Stomach (tissue), 9 donors: ENCODE results near the gene DNAJC4. TPM values are rescaled to one million over a fixed set of nuclear protein-coding genes. Genes with fewer than 3 reads are reported as not detected.

ENCODE experiments used
- DNase-seq, 2 donors: peaks; one replicate each; pipeline versions ENCODE4 v3.0.0 to v3.0.0-alpha.2; 2013 to 2019
- H3K27ac ChIP-seq, 5 donors: fragments of 200-600 bp in 4 of 5; sonication (generic) in 4 of 5; one replicate each; pipeline ENCODE4 v1.5.1; 2013 to 2019; ENCODE audit warnings: mild to moderate bottlenecking in 1 of 5, moderate library complexity in 1 of 5
- H3K27me3 ChIP-seq, 3 donors: fragments of 200-600 bp; sonication (generic); one replicate each; pipeline ENCODE4 v1.5.1; 2017 to 2019; ENCODE audit warnings: mixed run types in 1 of 3
- H3K36me3 ChIP-seq, 4 donors: fragments of 200-600 bp; sonication (generic); 1 replicate in 3 of 4; 2 replicates in 1 of 4; pipeline ENCODE4 v1.5.1; 2016 to 2019
- H3K4me1 ChIP-seq, 4 donors: fragments of 200-600 bp; sonication (generic); one replicate each; pipeline ENCODE4 v1.5.1; 2016 to 2019
- H3K4me3 ChIP-seq, 4 donors: fragments of 200-600 bp; sonication (generic) in 3 of 4; one replicate each; pipeline ENCODE4 v1.5.1; 2016 to 2019; ENCODE audit warnings: mild to moderate bottlenecking in 1 of 4
- H3K9me3 ChIP-seq, 4 donors: fragments of 200-600 bp; sonication (generic); one replicate each; pipeline ENCODE4 v1.5.1; 2016 to 2019
- CTCF ChIP-seq, 7 experiments: fragments of 450-650 bp in 4 of 7; fragments of 200-600 bp in 3 of 7; sonication (generic) in 3 of 7; IDR thresholded peaks; one replicate each; pipeline ENCODE4 v1.5.1; 2016 to 2019; ENCODE audit warnings: antibody characterized with exemption in 7 of 7, control low read depth in 2 of 7, mild to moderate bottlenecking in 1 of 7
- EP300 ChIP-seq: sonication (generic); formaldehyde crosslinking; IDR thresholded peaks from one replicate; pipeline ENCODE4 v1.6.1; 2017; ENCODE audit warnings: antibody characterized with exemption
- POLR2A ChIP-seq, 4 donors: fragments of 450-650 bp; IDR thresholded peaks; one replicate each; pipeline ENCODE4 v1.6.1; 2016; ENCODE audit warnings: antibody characterized with exemption in 4 of 4, control low read depth in 2 of 4, mild to moderate bottlenecking in 1 of 4, moderate library complexity in 1 of 4
- POLR2AphosphoS5 ChIP-seq, 3 donors: sonication (generic); formaldehyde crosslinking; IDR thresholded peaks; one replicate each; pipeline ENCODE4 v1.6.1; 2016; ENCODE audit warnings: antibody characterized with exemption in 3 of 3
- WGBS, 5 donors: extraction: QIAGEN DNeasy Blood & Tissue Kit in 3 of 5; methylation state at CpG; one replicate each; pipeline versions ENCODE4 v1.1.5 to v1.1.7; 2013 to 2018; 5-methylcytosine and 5-hydroxymethylcytosine counted together
- intact Hi-C: fragments of 100-400 bp; cut with DNase I; formaldehyde crosslinking; loops from one replicate; pipeline ENCODE4 v1.15.1; 2023; ENCODE audit warnings: low total_unique reads
- polyA plus RNA-seq, 3 donors: library from polyadenylated mRNA; stranded (reverse); fragments of 200-250 nt; gene quantifications; one replicate each; pipeline ENCODE4 v1.2.3, GENCODE V29; 2013
- total RNA-seq, 5 donors: library from RNA; depleted of rRNA; stranded (reverse); fragments of >200 nt; gene quantifications; one replicate each; pipeline versions ENCODE4 v1.1.0 to v1.2.3, GENCODE V29; 2014 to 2016
- donor health status: healthy with polysubstance abuse.
- donor health status: Bipolar disorder and iron deficiency.
- donor health status: healthy.

The DNAJC4 gene
- total and polyA plus RNA-seq, 8 donors, result 8.3 to 115 (median 42.8) TPM

- peaks cover 22 to 39% (median 32%) of the 10 kb centered on the region in 4 donors for H3K4me1 ChIP-seq
- DNase-seq, result no peak
- intact Hi-C loops, result no loop called here
- H3K9me3 ChIP-seq, result no peaks in the 10 kb centered on the region
- TF ChIP-seq EP300, result no peak
- no peak for TF ChIP-seq POLR2AphosphoS5 (IDR thresholded peaks at IDR 0.05)
- TF ChIP-seq CTCF (IDR thresholded peaks at IDR 0.05), result no peak
- no peak for TF ChIP-seq POLR2A (IDR thresholded peaks at IDR 0.05)
- WGBS, 5 donors, result 41 to 65% (median 57%) methylated on average over 5 of the region's 5 CpGs
- no peaks in the 10 kb centered on the region for H3K27me3 ChIP-seq
- peaks cover 35 to 44% (median 43%) of the 10 kb centered on the region in 4 donors for H3K36me3 ChIP-seq
- no peak overlapping the region for H3K27ac ChIP-seq
- no peak overlapping the region for H3K4me3 ChIP-seq
Observed at GRCh38 chr11:64253481-64253880, 23.1 kb downstream of the DNAJC4 start.

GRCh38 chr11:64254326-64254725 is 24.0 kb downstream of the DNAJC4 start:
- TF ChIP-seq POLR2A (IDR thresholded peaks at IDR 0.05) (no peak), EP300 (no peak), CTCF (IDR thresholded peaks at IDR 0.05) (no peak), POLR2AphosphoS5 (IDR thresholded peaks at IDR 0.05) (no peak)
- peaks cover 43 to 52% (median 51%) of the 10 kb centered on the region in 4 donors for H3K36me3 ChIP-seq
- H3K27me3 ChIP-seq, result no peaks in the 10 kb centered on the region
- H3K4me1 ChIP-seq, result peaks cover 22 to 39% (median 32%) of the 10 kb centered on the region in 4 donors
- H3K4me3 ChIP-seq, result no peak overlapping the region
- H3K9me3 ChIP-seq, result no peaks in the 10 kb centered on the region
- intact Hi-C loops, result no loop called here
- 85 to 92% (median 88%) methylated on average over 5 to 7 of the region's 7 CpGs for WGBS, 5 donors
- H3K27ac ChIP-seq, result no peak overlapping the region
- no peak for DNase-seq

- Histone ChIP-seq H3K4me1 (peaks cover 22 to 37% (median 31%) of the 10 kb centered on the region in 4 donors), H3K36me3 (peaks cover 44 to 64% (median 62%) of the 10 kb centered on the region in 4 donors), H3K27ac (no peak overlapping the region), H3K4me3 (no peak overlapping the region), H3K9me3 (no peaks in the 10 kb centered on the region), H3K27me3 (no peaks in the 10 kb centered on the region)
- TF ChIP-seq CTCF (IDR thresholded peaks at IDR 0.05), result no peak
- TF ChIP-seq POLR2AphosphoS5 (IDR thresholded peaks at IDR 0.05), result no peak
- TF ChIP-seq EP300, result no peak
- TF ChIP-seq POLR2A (IDR thresholded peaks at IDR 0.05), result no peak
- intact Hi-C loops, result no loop called here
- WGBS, 5 donors, result 86 to 91% (median 89%) methylated on average over 28 to 35 of the region's 35 CpGs
- DNase-seq, result no peak
Observed at GRCh38 chr11:64255135-64256128, 25.1 kb downstream of the DNAJC4 start.

GRCh38 chr11:64256300-64256699 is 26.0 kb downstream of the DNAJC4 start:
- H3K9me3 ChIP-seq, result no peaks in the 10 kb centered on the region
- TF ChIP-seq POLR2AphosphoS5 (IDR thresholded peaks at IDR 0.05), result no peak
- no peak for TF ChIP-seq CTCF (IDR thresholded peaks at IDR 0.05)
- TF ChIP-seq EP300, result no peak
- TF ChIP-seq POLR2A (IDR thresholded peaks at IDR 0.05), result no peak
- intact Hi-C loops, result no loop called here
- H3K4me3 ChIP-seq, result no peak overlapping the region
- 87 to 91% (median 91%) methylated on average over 15 of the region's 15 CpGs for WGBS, 5 donors
- peaks cover 15 to 29% (median 23%) of the 10 kb centered on the region in 4 donors for H3K4me1 ChIP-seq
- H3K27ac ChIP-seq, result no peak overlapping the region
- peaks cover 46 to 69% (median 68%) of the 10 kb centered on the region in 4 donors for H3K36me3 ChIP-seq
- DNase-seq, result no peak
- H3K27me3 ChIP-seq, result no peaks in the 10 kb centered on the region
